ENCODE data around the gene ZRANB3. TPM values are rescaled to one million over a fixed set of nuclear protein-coding genes. Genes with fewer than 3 reads are reported as not detected.

The ZRANB3 gene
- total and polyA plus RNA-seq, 2 of the 13 experiments (the other 11 are each of a cell fraction or from before 2014, with no cell fraction given): 5.8 to 25.2 TPM

DNA sequence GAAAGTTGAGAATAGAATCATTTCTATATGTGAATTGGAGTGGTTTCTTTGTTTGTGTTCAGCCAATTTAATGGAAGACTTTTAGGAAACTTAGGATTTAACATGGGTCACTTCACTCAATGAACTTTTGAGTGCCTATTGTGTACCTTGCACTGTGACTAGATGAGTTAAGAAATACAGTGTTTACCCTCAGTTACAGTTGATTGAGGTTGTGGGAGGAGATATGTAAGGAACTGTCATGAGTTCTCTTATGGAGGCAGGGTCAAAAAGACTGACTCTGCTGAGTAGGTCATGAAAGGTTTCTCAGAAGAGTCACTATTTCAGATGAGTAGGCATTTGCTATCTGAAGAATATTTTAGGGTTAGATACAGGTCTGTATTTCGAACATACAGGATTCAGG lies 380.3 kb downstream of the ZRANB3 start (continued):
- TF ChIP-seq, protein P1, sequence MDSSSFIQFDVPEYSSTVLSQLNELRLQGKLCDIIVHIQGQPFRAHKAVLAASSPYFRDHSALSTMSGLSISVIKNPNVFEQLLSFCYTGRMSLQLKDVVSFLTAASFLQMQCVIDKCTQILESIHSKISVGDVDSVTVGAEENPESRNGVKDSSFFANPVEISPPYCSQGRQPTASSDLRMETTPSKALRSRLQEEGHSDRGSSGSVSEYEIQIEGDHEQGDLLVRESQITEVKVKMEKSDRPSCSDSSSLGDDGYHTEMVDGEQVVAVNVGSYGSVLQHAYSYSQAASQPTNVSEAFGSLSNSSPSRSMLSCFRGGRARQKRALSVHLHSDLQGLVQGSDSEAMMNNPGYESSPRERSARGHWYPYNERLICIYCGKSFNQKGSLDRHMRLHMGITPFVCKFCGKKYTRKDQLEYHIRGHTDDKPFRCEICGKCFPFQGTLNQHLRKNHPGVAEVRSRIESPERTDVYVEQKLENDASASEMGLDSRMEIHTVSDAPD (CRISPR knock-in tag; IDR thresholded peaks at IDR 0.05): no peak
- TF ChIP-seq THAP11 (CRISPR knock-in tag; IDR thresholded peaks at IDR 0.05) (peak; percentile 50), FOXA1 (IDR thresholded peaks at IDR 0.05) (peak; percentile 63), FOXA1 (CRISPR knock-in tag; IDR thresholded peaks at IDR 0.05) (peak; percentile 94), KAT8 (CRISPR knock-in tag; IDR thresholded peaks at IDR 0.05) (peak; percentile 39; the same call in 1 of the 2 replicates), RXRB (CRISPR knock-in tag; IDR thresholded peaks at IDR 0.05; ENCODE audit: borderline replicate concordance) (peak; percentile 60), FOXK1 (CRISPR knock-in tag; IDR thresholded peaks at IDR 0.05; ENCODE audit: borderline replicate concordance, low read depth) (peak; percentile 31; the same call in 1 of the 2 replicates), KDM3A (CRISPR knock-in tag; IDR thresholded peaks at IDR 0.05; ENCODE audit: low read depth) (no peak), FOXK2 (IDR thresholded peaks at IDR 0.05) (peak; percentile 56; the same call in 1 of the 2 replicates), NFE2L1 (CRISPR knock-in tag; IDR thresholded peaks at IDR 0.05; ENCODE audit: borderline replicate concordance) (no peak), FOSL2 (CRISPR knock-in tag; IDR thresholded peaks at IDR 0.05) (peak; percentile 36; the same call in 1 of the 2 replicates), ZNF761 (CRISPR knock-in tag; conservative IDR thresholded peaks at IDR 0.05) (no peak), RBAK (CRISPR knock-in tag; IDR thresholded peaks at IDR 0.05) (no peak), SOX13 (IDR thresholded peaks at IDR 0.05) (no peak), SOX13 (CRISPR knock-in tag; conservative IDR thresholded peaks at IDR 0.05 in 1 of 2, IDR thresholded peaks at IDR 0.05 in 1 of 2) (peak in 1 of 2 experiments; percentile 75; a peak in 2 of 4 replicates)
- TF ChIP-seq, protein P2, sequence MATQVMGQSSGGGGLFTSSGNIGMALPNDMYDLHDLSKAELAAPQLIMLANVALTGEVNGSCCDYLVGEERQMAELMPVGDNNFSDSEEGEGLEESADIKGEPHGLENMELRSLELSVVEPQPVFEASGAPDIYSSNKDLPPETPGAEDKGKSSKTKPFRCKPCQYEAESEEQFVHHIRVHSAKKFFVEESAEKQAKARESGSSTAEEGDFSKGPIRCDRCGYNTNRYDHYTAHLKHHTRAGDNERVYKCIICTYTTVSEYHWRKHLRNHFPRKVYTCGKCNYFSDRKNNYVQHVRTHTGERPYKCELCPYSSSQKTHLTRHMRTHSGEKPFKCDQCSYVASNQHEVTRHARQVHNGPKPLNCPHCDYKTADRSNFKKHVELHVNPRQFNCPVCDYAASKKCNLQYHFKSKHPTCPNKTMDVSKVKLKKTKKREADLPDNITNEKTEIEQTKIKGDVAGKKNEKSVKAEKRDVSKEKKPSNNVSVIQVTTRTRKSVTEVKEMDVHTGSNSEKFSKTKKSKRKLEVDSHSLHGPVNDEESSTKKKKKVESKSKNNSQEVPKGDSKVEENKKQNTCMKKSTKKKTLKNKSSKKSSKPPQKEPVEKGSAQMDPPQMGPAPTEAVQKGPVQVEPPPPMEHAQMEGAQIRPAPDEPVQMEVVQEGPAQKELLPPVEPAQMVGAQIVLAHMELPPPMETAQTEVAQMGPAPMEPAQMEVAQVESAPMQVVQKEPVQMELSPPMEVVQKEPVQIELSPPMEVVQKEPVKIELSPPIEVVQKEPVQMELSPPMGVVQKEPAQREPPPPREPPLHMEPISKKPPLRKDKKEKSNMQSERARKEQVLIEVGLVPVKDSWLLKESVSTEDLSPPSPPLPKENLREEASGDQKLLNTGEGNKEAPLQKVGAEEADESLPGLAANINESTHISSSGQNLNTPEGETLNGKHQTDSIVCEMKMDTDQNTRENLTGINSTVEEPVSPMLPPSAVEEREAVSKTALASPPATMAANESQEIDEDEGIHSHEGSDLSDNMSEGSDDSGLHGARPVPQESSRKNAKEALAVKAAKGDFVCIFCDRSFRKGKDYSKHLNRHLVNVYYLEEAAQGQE (IDR thresholded peaks at IDR 0.05; ENCODE audit: borderline replicate concordance in 1 of 2, low read depth in 1 of 2, low read length in 2 of 2): no peak
- TF ChIP-seq, protein P3, sequence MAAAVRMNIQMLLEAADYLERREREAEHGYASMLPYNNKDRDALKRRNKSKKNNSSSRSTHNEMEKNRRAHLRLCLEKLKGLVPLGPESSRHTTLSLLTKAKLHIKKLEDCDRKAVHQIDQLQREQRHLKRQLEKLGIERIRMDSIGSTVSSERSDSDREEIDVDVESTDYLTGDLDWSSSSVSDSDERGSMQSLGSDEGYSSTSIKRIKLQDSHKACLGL (CRISPR knock-in tag; IDR thresholded peaks at IDR 0.05): no peak
- TF ChIP-seq, protein P4, sequence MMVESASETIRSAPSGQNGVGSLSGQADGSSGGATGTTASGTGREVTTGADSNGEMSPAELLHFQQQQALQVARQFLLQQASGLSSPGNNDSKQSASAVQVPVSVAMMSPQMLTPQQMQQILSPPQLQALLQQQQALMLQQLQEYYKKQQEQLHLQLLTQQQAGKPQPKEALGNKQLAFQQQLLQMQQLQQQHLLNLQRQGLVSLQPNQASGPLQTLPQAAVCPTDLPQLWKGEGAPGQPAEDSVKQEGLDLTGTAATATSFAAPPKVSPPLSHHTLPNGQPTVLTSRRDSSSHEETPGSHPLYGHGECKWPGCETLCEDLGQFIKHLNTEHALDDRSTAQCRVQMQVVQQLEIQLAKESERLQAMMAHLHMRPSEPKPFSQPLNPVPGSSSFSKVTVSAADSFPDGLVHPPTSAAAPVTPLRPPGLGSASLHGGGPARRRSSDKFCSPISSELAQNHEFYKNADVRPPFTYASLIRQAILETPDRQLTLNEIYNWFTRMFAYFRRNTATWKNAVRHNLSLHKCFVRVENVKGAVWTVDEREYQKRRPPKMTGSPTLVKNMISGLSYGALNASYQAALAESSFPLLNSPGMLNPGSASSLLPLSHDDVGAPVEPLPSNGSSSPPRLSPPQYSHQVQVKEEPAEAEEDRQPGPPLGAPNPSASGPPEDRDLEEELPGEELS (CRISPR knock-in tag; IDR thresholded peaks at IDR 0.05): peak; percentile 48; the same call in 1 of the 2 replicates
- TF ChIP-seq, protein P5, sequence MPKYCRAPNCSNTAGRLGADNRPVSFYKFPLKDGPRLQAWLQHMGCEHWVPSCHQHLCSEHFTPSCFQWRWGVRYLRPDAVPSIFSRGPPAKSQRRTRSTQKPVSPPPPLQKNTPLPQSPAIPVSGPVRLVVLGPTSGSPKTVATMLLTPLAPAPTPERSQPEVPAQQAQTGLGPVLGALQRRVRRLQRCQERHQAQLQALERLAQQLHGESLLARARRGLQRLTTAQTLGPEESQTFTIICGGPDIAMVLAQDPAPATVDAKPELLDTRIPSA (CRISPR knock-in tag; IDR thresholded peaks at IDR 0.05; ENCODE audit: borderline replicate concordance): no peak
- TF ChIP-seq, protein P6, sequence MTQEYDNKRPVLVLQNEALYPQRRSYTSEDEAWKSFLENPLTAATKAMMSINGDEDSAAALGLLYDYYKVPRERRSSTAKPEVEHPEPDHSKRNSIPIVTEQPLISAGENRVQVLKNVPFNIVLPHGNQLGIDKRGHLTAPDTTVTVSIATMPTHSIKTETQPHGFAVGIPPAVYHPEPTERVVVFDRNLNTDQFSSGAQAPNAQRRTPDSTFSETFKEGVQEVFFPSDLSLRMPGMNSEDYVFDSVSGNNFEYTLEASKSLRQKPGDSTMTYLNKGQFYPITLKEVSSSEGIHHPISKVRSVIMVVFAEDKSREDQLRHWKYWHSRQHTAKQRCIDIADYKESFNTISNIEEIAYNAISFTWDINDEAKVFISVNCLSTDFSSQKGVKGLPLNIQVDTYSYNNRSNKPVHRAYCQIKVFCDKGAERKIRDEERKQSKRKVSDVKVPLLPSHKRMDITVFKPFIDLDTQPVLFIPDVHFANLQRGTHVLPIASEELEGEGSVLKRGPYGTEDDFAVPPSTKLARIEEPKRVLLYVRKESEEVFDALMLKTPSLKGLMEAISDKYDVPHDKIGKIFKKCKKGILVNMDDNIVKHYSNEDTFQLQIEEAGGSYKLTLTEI (CRISPR knock-in tag; conservative IDR thresholded peaks at IDR 0.05): no peak

Data from HepG2 (cell line).